NCI-H1417 (cell line): ENCODE results near the gene TAS2R31.
"Not testable (repeated sequence)": the region's sequence is repeated elsewhere in the genome, so short reads cannot be mapped to it uniquely, and the experiment has no call there.

Experiments
- DNase-seq, 3 experiments: peaks; one replicate each; lab custom pipeline; 2025; lab: John Stamatoyannopoulos, UW

TAS2R31 gene

GRCh38 chr12:11031307-11031706, at the start of gene TAS2R31:
Gene TAS2R31, minus strand, starts transcription at chr12:11031407. Its CDS starts 72 bp downstream, at chr12:11031335.
- no peak for DNase-seq

- no peak for DNase-seq
These were observed 47.0 kb upstream of the TAS2R31 start for GRCh38 chr12:11078246-11078645.

DNA sequence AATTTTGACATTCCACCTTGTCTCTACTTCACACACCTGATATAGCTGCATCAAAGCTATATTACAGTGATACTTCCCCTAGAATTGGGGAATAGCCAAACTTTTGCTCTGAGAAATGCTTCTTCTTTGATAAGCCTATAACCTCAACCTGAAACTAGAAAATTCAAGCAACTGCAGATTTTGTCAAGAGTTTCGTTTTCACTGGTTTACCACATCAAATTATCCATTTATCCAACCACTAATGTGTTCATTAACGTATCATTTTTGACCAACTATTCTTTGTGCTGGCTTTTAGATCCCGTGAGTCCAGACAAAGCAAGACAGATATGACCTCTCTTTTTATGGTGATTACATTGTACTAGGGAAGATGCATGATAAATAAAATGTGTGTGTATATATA, 44.4 kb upstream of the TAS2R31 start:
- DNase-seq = no peak

DNA sequence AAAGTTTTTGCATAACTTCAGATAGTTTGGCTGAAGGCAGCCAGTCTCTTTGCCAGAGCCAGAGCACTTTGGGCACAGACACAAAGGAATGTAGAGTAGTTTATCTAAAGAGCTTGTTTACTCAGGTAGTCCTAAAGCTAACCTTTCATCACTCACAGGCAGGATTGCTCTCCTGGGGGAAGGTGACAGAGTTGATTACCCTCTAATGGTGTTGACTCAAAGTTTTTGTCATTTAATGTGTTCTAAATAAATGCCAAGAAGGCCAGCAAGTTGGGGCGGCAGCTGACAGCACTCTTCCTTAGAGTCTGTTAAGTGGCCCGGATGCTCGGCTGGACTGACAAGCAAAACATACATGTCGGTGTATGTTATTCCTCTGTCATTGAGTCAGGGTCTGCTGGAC, 40.2 kb upstream of the TAS2R31 start:
- no peak for DNase-seq

DNA sequence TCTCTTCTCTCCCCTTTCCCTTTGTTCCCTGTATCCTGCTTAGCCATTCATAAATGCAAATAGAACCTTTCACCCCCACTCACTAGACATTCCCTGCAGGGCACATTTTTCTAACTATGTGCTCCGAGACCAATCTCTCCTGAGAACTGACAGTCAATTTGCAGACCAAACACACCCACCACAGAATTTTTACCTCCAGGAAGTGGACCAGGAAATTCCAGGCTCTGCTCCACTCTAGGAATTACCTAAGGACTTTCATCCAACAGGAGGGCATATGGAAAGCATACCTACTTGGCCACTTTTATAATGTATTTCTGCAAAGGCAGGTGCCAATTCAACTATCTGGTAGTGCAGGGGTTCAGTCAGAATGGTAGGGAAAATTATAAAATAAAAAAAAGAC, 39.8 kb upstream of the TAS2R31 start:
- DNase-seq = no peak

DNA sequence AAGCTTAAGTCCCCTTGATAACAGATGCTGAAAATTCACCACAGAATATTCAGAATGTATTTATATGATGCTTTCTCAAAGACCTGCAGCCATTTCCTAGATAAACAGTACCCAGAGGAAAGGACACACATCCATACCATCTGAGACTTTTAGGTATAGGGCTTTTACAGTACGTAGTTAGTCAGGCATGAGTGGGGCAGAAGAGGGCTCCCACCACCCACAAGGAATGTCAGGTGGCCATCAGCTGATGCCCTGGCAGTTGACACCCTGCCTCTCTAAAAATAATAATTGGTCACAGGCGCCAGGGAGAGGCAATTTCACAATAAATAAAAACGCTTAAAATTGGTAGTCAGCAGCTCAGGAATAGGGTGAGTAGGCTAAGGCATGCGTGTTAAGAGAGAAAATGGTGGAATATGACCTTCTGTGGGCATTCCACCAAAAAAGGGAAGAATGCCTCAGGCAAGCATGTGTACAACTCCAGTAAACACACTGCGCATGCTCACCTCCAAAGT, 38.7 kb upstream of the TAS2R31 start:
- no peak for DNase-seq

DNA sequence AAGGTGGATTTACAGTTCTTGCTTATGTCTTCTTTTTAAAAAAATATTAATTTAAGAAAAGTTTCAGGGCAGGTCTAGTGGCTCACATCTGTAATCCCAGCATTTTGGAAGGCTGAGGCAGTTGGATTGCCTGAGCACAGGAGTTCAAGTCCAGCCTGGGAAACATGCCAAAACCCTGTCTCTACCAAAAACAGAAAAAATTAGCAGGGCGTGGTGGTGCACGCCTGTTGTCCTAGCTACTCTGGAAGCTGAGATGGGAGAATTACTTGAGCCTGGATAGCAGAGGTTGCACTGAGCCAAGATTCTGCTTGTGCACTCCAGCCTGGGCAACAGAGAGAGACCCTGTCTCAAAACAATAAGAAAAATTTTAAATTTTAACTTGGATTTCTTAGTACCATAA, 36.3 kb upstream of the TAS2R31 start:
- no peak for DNase-seq

DNA sequence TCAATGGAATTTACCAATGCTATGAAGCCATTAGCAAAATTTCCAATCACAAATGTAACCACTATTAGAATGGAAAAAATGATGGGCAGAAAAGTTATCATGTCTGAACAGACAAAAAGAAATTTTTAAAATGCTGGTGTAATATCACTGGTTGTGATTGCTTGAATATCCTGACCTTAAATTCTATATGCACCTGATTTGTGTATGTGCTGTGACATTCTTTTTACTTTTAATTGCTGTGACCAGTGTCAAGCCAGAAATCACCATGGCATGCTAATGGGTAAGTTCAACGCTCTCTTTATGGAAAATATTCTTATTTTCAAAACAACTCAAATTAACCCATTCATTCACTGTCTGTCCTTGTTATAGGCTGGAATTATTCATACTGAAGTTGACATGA, 31.0 kb upstream of the TAS2R31 start, which contains the start of gene TAS2R46:
Gene TAS2R46 (minus strand): TSS at position 101 of the 400 bp plus-strand sequence. CDS start 0 bp downstream, at position 101.
- DNase-seq = not testable (repeated sequence)

DNA sequence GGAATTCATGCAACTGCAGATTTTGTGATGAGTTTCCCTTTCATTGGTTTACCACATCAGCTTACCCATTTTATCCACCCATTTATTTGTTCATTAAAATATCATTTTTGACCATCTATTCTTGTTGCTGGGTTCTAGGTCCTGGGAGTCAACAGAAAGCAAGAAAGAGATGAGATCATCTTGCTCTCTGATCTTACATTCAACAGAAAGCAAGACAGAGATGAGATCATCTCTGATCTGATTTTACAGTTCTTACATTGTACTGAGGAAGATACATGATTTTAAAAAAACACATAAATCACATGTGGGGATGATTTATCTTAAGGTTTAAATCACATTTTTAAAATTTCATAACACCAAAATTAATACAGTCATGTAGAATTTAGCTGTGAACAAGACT, 28.6 kb upstream of the TAS2R31 start:
- no peak for DNase-seq

DNA sequence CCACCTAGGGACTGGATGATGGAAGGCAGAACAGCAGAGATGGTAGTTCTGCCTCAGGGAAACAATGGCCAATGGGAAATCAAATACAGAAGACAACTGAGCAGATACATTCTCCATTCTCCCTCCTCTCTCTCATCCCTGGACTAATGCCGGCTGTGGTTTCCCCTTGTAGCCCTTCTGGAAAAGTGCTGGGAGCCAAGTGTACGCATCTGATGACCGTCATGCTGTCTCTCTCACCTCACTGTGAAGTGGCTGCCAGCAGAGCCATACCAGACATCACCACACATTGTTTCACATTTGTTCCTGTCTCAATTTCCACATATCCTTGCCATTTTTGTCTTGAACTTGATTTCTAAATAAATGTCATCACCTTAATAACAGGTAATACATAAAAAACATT, 27.8 kb upstream of the TAS2R31 start:
- no peak for DNase-seq

- no peak for DNase-seq
These were observed 24.1 kb upstream of the TAS2R31 start for GRCh38 chr12:11055306-11055705.

GRCh38 chr12:11049806-11050531, 18.8 kb upstream of the TAS2R31 start:
- DNase-seq = not testable (repeated sequence)

DNA sequence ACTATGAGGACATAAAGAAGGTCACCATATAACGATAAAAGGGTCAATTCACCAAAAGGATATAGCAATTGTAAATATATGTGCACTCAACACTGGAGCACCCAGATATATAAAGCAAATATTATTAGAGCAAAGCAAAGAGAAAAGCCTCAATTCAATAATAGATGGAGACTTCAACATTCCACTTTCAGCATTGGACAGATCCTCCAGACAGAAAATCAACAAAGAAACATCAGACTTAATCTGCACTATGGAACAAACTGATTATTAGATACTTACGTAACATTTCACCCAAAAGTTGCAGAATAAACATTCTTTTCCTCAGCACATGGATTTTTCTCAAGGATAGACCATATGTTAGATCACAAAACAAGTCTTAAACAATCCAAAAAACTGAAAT, 10.2 kb upstream of the TAS2R31 start:
- not testable (repeated sequence) for DNase-seq

GRCh38 chr12:11040162-11040561, 9.0 kb upstream of the TAS2R31 start:
- no peak for DNase-seq

GRCh38 chr12:11039171-11039570, 8.0 kb upstream of the TAS2R31 start:
- DNase-seq = no peak

GRCh38 chr12:11033959-11034358, 2.8 kb upstream of the TAS2R31 start:
- not testable (repeated sequence) for DNase-seq

GRCh38 chr12:11026118-11026517, 5.1 kb downstream of the TAS2R31 start:
- no peak for DNase-seq

DNA sequence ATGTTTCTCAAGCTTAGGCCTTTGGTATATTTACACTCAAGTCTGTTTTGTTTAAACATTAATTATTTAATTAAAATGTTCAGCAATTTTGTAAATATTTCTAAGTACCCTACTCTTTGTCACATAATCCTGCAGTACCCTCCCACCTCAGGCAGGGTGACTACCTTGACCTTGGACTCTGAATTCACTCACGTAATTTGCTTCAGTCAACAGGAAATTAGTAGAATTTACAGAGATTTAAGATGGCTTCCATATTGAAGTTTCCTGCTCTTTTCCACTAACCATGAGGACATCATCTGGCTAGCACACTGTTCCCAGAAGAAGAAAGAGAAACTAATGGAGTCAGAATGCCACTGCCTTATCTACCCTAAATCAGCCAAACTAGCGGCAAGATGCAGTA, 7.8 kb downstream of the TAS2R31 start:
- DNase-seq = no peak

GRCh38 chr12:11022520-11022919, 8.7 kb downstream of the TAS2R31 start, which contains the start of gene TAS2R19:
Gene TAS2R19, minus strand, starts transcription at chr12:11022620. Its CDS starts 49 bp downstream, at chr12:11022571.
- no peak for DNase-seq

DNA sequence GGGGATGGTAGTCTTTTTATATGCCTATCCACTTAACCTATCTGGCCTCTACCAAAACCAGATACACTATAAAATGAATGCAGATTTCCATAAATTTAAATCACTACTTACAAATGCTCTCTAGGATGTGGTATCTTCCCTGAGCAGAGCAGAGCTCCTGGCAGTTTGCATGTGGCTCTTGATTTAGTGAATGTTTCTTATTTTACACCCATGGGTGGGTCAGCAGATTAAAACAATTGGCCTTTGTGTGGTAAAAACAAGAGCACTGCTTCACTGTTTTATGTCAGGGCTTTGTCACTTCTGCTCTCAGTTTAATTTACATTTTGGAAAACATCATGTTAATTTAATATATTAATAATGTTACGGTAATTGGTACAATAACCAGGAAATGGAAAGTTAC, 14.3 kb downstream of the TAS2R31 start:
- DNase-seq = no peak

DNA sequence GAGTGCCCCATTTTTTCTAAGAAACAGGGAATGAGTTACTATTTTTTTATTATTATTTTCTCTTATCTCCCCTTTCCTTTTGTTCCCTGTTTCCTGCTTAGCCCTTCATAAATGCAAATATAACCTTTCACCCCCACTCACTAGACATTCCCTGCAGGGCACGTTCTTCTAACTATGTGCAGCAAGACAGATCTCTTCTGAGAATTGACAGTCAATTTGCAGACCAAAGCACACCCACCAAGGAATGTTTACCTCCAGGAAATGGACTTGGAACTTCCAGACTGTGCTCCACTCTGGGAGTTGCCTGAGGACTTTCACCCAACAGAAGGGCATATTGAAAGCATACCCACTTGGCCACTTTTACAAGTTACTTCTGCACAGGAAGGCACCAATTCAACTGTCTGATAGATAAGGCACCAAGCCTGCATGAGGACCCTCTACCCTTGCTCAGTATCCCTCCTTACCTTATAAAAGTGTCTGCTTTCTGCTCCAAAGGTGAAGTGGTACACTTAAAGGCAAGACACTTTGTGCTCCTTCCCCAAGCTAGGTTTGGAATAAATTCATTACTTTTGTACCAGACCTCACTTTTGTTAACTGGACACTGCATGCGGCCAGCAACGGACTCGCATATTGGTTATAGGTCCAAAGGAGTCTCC, 15.3 kb downstream of the TAS2R31 start:
- DNase-seq = no peak

- no peak for DNase-seq
These were observed 17.0 kb downstream of the TAS2R31 start for GRCh38 chr12:11014234-11014633.

- DNase-seq = no peak
These were observed 23.6 kb downstream of the TAS2R31 start for GRCh38 chr12:11007608-11008007.
